ENCODE data around the gene VNN1.
"Not testable (repeated sequence)": the region's sequence is repeated elsewhere in the genome, so short reads cannot be mapped to it uniquely, and the experiment has no call there.

VNN1 gene

DNA sequence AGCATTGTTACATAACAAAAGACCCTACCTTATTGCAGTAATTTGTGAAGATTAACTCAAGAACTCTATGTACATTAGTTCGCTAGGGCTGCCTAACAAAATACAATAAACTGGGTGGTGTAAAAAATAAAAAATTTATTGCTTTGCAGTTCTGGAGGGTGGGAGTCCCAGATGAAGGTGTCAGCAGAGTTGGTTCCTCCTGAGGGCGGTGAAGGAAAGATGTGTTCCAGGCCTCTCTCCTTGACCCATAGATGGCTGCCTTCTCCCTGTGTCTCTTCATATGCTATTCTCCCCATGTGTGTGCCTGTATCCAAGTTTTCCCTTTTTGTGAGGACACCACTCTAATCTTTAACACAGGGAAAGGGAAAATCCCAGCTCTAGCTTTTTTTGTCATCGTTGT, 305 bp upstream of the VNN1 start:
- no peak for DNase-seq (ENCODE audit: low read depth)
- no peak overlapping the region for H3K4me3 ChIP-seq (ENCODE audit: low read depth, low read length)
- TF ChIP-seq, protein P1, sequence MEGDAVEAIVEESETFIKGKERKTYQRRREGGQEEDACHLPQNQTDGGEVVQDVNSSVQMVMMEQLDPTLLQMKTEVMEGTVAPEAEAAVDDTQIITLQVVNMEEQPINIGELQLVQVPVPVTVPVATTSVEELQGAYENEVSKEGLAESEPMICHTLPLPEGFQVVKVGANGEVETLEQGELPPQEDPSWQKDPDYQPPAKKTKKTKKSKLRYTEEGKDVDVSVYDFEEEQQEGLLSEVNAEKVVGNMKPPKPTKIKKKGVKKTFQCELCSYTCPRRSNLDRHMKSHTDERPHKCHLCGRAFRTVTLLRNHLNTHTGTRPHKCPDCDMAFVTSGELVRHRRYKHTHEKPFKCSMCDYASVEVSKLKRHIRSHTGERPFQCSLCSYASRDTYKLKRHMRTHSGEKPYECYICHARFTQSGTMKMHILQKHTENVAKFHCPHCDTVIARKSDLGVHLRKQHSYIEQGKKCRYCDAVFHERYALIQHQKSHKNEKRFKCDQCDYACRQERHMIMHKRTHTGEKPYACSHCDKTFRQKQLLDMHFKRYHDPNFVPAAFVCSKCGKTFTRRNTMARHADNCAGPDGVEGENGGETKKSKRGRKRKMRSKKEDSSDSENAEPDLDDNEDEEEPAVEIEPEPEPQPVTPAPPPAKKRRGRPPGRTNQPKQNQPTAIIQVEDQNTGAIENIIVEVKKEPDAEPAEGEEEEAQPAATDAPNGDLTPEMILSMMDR (IDR thresholded peaks at IDR 0.05; ENCODE audit: insufficient read depth, low read depth, low read length, missing control alignments): no peak

DNA sequence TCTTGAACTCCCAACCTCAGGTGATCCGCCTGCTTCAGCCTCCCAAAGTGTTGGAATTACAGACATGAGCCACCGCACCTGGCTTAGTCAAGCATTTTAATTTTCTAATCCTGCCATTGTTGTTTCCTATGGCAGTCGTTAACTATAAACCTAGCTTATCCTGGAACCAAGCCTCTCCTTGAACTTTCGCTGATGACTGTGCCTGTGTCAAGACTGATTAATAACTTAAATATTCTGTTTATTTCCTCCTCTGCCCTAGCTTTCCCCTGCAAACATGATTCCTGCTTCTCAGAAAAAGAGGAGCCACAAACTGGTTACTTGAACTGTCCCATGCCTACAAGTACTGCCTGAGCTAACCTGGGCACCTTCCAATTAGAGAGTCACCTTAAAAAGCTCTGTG, 1.5 kb downstream of the VNN1 start:
- no peak for DNase-seq (ENCODE audit: low read depth)
- TF ChIP-seq, protein P1 (IDR thresholded peaks at IDR 0.05; ENCODE audit: insufficient read depth, low read depth, low read length, missing control alignments): no peak
- H3K4me3 ChIP-seq (ENCODE audit: low read depth, low read length): no peak overlapping the region

DNA sequence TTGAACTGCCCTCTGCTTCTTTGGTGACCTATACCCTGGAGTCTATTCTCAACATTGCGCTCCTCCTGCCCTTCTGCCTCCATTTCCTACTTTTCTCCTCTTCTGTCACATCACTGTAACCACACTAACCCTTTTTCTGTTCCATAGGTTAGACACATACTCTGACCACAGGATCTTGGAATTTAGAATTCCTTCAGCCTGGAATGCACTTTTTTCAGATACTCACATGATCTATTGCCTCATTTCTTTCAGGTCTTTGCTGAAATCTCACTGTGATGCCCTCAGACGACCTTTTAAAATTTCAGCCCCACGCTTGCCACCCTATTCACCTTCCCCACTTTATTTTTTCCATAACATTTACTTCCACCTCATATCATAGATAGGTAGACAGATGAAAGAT, 5.1 kb downstream of the VNN1 start:
- TF ChIP-seq, protein P1 (IDR thresholded peaks at IDR 0.05; ENCODE audit: insufficient read depth, low read depth, low read length, missing control alignments): no peak
- DNase-seq (ENCODE audit: low read depth): no peak

DNA sequence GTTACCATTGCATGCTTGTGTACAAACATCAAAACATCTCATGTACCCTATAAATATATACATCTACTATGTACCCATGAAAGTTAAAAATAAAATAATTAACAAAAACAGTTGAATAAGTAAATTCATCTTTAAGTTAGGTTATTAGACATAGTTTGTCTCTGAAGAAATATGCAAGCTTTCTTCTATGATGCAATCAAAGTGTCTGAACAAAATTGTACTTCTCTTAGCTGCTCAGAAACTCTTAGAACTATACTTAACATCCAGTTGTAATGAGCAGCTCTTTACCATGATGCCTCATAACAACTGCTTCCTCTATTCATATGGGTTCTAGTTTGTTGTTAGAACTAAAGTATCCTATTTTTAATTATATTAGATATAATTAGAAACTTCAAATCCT, 5.9 kb downstream of the VNN1 start:
- TF ChIP-seq, protein P1 (IDR thresholded peaks at IDR 0.05; ENCODE audit: insufficient read depth, low read depth, low read length, missing control alignments): no peak
- DNase-seq (ENCODE audit: low read depth): no peak

More for the DNA sequence above, 5.1 kb downstream of the VNN1 start:
- no peak overlapping the region for H3K4me3 ChIP-seq (ENCODE audit: low read depth, low read length)

DNA sequence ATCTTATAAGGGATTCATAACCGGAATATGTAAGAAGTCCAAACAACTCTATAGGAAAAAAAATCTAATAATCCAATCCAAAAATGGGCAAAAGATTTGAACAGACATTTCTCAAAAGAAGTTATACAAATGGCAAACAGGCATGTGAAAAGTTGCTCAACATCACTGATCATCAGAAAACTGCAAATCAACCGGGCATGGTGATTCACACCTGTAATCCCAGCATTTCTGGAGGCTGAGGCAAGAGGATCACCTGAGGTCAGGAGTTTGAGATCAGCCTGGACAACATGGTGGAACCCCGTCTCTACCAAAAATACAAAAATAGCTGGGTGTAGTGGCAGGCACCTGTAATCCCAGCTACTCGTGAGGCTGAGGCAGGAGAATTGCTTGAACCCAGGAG, 7.1 kb downstream of the VNN1 start:
- DNase-seq (ENCODE audit: low read depth): not testable (repeated sequence)

More for the DNA sequence above, 5.9 kb downstream of the VNN1 start:
- H3K4me3 ChIP-seq (ENCODE audit: low read depth, low read length): no peak overlapping the region

DNA sequence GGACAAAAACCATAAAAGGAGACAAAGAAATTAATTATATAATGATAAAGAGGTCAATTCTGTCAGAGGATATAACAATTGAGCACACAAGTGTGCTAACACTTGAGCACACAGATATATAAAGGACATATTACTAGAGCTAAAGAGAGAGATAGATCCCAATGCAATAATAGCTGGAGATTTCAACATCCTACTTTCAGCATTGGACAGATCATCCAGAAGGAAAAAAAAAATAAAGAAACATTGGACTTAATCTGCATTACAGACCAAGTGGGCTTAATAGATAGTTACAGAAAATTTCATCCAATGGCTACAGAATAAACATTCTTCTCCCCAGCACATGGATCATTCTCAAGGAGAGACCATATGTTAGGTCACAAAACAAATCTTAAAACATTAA, 9.9 kb downstream of the VNN1 start:
- no peak for DNase-seq (ENCODE audit: low read depth)
- H3K4me3 ChIP-seq (ENCODE audit: low read depth, low read length): no peak overlapping the region
- TF ChIP-seq, protein P1 (IDR thresholded peaks at IDR 0.05; ENCODE audit: insufficient read depth, low read depth, low read length, missing control alignments): no peak

More for the DNA sequence above, 7.1 kb downstream of the VNN1 start:
- H3K4me3 ChIP-seq (ENCODE audit: low read depth, low read length): not testable (repeated sequence)

DNA sequence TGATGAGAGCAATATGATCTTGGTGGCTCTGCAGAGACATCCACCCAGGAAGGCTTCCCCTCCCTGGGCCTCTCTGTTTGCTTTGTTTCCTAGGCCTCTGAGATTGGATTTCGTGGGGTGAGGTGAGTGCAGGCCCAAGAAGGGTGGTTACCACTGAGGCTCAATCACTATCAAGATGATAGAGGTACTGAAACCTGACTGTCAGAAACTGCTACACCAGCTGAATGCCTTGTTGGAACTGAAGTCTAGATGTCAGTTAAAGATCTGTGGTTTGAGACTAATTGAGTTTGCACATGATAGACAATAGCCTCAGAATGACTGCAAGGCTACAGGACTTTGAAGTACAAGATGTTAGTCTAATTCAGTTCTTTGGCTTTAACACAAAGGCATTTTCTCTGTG, 15.2 kb downstream of the VNN1 start:
- DNase-seq (ENCODE audit: low read depth): peak; percentile 41
- TF ChIP-seq, protein P1 (IDR thresholded peaks at IDR 0.05; ENCODE audit: insufficient read depth, low read depth, low read length, missing control alignments): no peak
- no peak overlapping the region for H3K4me3 ChIP-seq (ENCODE audit: low read depth, low read length)
